ENCODE measurements around the gene ZNF692.

ZNF692 gene

GRCh38 chr1:248825573-248825908 is 33.3 kb downstream of the ZNF692 start:
- in situ Hi-C loops (cut with HindIII; ENCODE audit: low sequenced_read_pairs), result no loop called here

GRCh38 chr1:248825136-248825535 is 33.7 kb downstream of the ZNF692 start:
- in situ Hi-C loops (cut with HindIII; ENCODE audit: low sequenced_read_pairs), result no loop called here

- in situ Hi-C loops (cut with HindIII; ENCODE audit: low sequenced_read_pairs), result no loop called here
Measured at GRCh38 chr1:248824701-248825100, 34.2 kb downstream of the ZNF692 start.

- in situ Hi-C loops (cut with HindIII; ENCODE audit: low sequenced_read_pairs), result no loop called here
Measured at GRCh38 chr1:248824301-248824700, 34.6 kb downstream of the ZNF692 start.

- in situ Hi-C loops (cut with HindIII; ENCODE audit: low sequenced_read_pairs), result no loop called here
Measured at GRCh38 chr1:248823517-248824001, 35.3 kb downstream of the ZNF692 start.

GRCh38 chr1:248822148-248823032 is 36.5 kb downstream of the ZNF692 start:
- in situ Hi-C loops (cut with HindIII; ENCODE audit: low sequenced_read_pairs), result no loop called here

GRCh38 chr1:248821641-248822040 is 37.2 kb downstream of the ZNF692 start:
- in situ Hi-C loops (cut with HindIII; ENCODE audit: low sequenced_read_pairs), result no loop called here

GRCh38 chr1:248821101-248821500 is 37.8 kb downstream of the ZNF692 start:
- in situ Hi-C loops (cut with HindIII; ENCODE audit: low sequenced_read_pairs), result no loop called here

- in situ Hi-C loops (cut with HindIII; ENCODE audit: low sequenced_read_pairs), result no loop called here
Measured at GRCh38 chr1:248820041-248820585, 38.8 kb downstream of the ZNF692 start.

GRCh38 chr1:248818505-248819374 is 40.1 kb downstream of the ZNF692 start:
- in situ Hi-C loops (cut with HindIII; ENCODE audit: low sequenced_read_pairs), result no loop called here

GRCh38 chr1:248817065-248817464 is 41.8 kb downstream of the ZNF692 start:
- in situ Hi-C loops (cut with HindIII; ENCODE audit: low sequenced_read_pairs), result no loop called here

GRCh38 chr1:248816042-248816851 is 42.6 kb downstream of the ZNF692 start:
- in situ Hi-C loops (cut with HindIII; ENCODE audit: low sequenced_read_pairs), result no loop called here

- in situ Hi-C loops (cut with HindIII; ENCODE audit: low sequenced_read_pairs), result no loop called here
Measured at GRCh38 chr1:248815407-248816034, 43.4 kb downstream of the ZNF692 start.

GRCh38 chr1:248814351-248814750 is 44.5 kb downstream of the ZNF692 start:
- in situ Hi-C loops (cut with HindIII; ENCODE audit: low sequenced_read_pairs), result no loop called here

GRCh38 chr1:248813546-248813945 is 45.3 kb downstream of the ZNF692 start:
- in situ Hi-C loops (cut with HindIII; ENCODE audit: low sequenced_read_pairs), result no loop called here

GRCh38 chr1:248812736-248813425 is 46.0 kb downstream of the ZNF692 start:
- in situ Hi-C loops (cut with HindIII; ENCODE audit: low sequenced_read_pairs), result no loop called here

- in situ Hi-C loops (cut with HindIII; ENCODE audit: low sequenced_read_pairs), result no loop called here
Measured at GRCh38 chr1:248811514-248812490, 47.1 kb downstream of the ZNF692 start.

GRCh38 chr1:248810727-248811513 is 48.0 kb downstream of the ZNF692 start:
- in situ Hi-C loops (cut with HindIII; ENCODE audit: low sequenced_read_pairs), result no loop called here

All from endothelial cell of hepatic sinusoid (primary cell).